GM21529 (cell line): ENCODE results near the gene SIPA1.
A peak's percentile ranks its signal among the peaks of the same experiment; 100 is the strongest.
"Not testable (repeated sequence)": the region's sequence is repeated elsewhere in the genome, so short reads cannot be mapped to it uniquely, and the experiment has no call there.

ENCODE experiments used
- ATAC-seq: cut with Tn5 transposase; IDR thresholded peaks from one replicate; pipeline ENCODE4 v1.9.1; 2021; ENCODE audit not compliant: unreplicated experiment

Gene SIPA1

GRCh38 chr11:65658174-65659021, 20.5 kb downstream of the SIPA1 start:
- ATAC-seq: no peak

GRCh38 chr11:65660038-65660437, 22.1 kb downstream of the SIPA1 start:
- no peak for ATAC-seq

- ATAC-seq: not testable (repeated sequence)
These were observed 23.0 kb downstream of the SIPA1 start for GRCh38 chr11:65660908-65661307.

GRCh38 chr11:65661599-65662246, 23.8 kb downstream of the SIPA1 start:
- no peak for ATAC-seq

- peak; percentile 16 for ATAC-seq
These were observed 24.4 kb downstream of the SIPA1 start for GRCh38 chr11:65662247-65662798.

- ATAC-seq: peak; percentile 76
These were observed 25.1 kb downstream of the SIPA1 start, which contains the start of gene RELA for GRCh38 chr11:65662799-65663638. Gene RELA, minus strand, starts transcription at chr11:65662916. Its CDS starts 84 bp downstream, at chr11:65662832.

- ATAC-seq: no peak
These were observed 25.8 kb downstream of the SIPA1 start for GRCh38 chr11:65663639-65664200.

GRCh38 chr11:65672180-65672860, 34.4 kb downstream of the SIPA1 start:
- no peak for ATAC-seq

- no peak for ATAC-seq
These were observed 35.1 kb downstream of the SIPA1 start for GRCh38 chr11:65672982-65673381.

GRCh38 chr11:65680192-65680743, 42.4 kb downstream of the SIPA1 start:
- ATAC-seq: no peak

- not testable (repeated sequence) for ATAC-seq
These were observed 45.6 kb downstream of the SIPA1 start for GRCh38 chr11:65683480-65683879.

GRCh38 chr11:65685981-65686380, 48.1 kb downstream of the SIPA1 start:
- ATAC-seq: no peak

GRCh38 chr11:65691847-65692246, 53.9 kb downstream of the SIPA1 start:
- ATAC-seq: not testable (repeated sequence)

GRCh38 chr11:65692367-65692766, 54.5 kb downstream of the SIPA1 start:
- ATAC-seq: no peak

- ATAC-seq: no peak
These were observed 57.7 kb downstream of the SIPA1 start for GRCh38 chr11:65695459-65696241.

GRCh38 chr11:65696802-65697552, 59.1 kb downstream of the SIPA1 start:
- ATAC-seq: no peak

GRCh38 chr11:65698205-65698604, 60.3 kb downstream of the SIPA1 start:
- ATAC-seq: no peak

- no peak for ATAC-seq
These were observed 61.4 kb downstream of the SIPA1 start for GRCh38 chr11:65699306-65699705.
